Testis (tissue), 3 donors: Measurements from ENCODE around the gene FIBIN. TPM values are rescaled to one million over a fixed set of nuclear protein-coding genes. Genes with fewer than 3 reads are reported as not detected.

Source experiments
- DNase-seq: peaks from one replicate; pipeline ENCODE4 v3.0.0-alpha.2; 2019
- H3K27ac ChIP-seq, 2 donors: fragments of 200-600 bp; sonication (generic); one replicate each; pipeline ENCODE4 v1.5.1; 2019
- H3K27me3 ChIP-seq: fragments of 200-600 bp; sonication (generic); one replicate; pipeline ENCODE4 v1.5.1; 2019
- H3K36me3 ChIP-seq: fragments of 200-600 bp; sonication (generic); one replicate; pipeline ENCODE4 v1.5.1; 2017; ENCODE audit warnings: low read depth; ENCODE audit errors: missing control alignments
- H3K4me1 ChIP-seq: fragments of 200-600 bp; sonication (generic); one replicate; pipeline ENCODE4 v1.5.1; 2019
- H3K4me3 ChIP-seq, 2 donors: fragments of 200-600 bp; sonication (generic); one replicate each; pipeline ENCODE4 v1.5.1; 2017 to 2019
- H3K9me3 ChIP-seq: fragments of 200-600 bp; sonication (generic); one replicate; pipeline ENCODE4 v1.5.1; 2017
- CTCF ChIP-seq, 3 experiments: fragments of 450-650 bp in 2 of 3; fragments of 200-600 bp in 1 of 3; sonication (generic) in 1 of 3; IDR thresholded peaks; one replicate each; pipeline ENCODE4 v1.5.1; 2016 to 2019; ENCODE audit warnings: antibody characterized with exemption in 3 of 3, mild to moderate bottlenecking in 2 of 3, moderate library complexity in 1 of 3
- POLR2A ChIP-seq: fragments of 450-650 bp; IDR thresholded peaks from one replicate; pipeline ENCODE4 v1.6.1; 2017; ENCODE audit warnings: antibody characterized with exemption, mild to moderate bottlenecking, moderate library complexity
- WGBS, 2 donors: methylation state at CpG; one replicate each; pipeline ENCODE4 v1.1.5; 2018; 5-methylcytosine and 5-hydroxymethylcytosine counted together
- intact Hi-C: fragments of 100-400 bp; cut with DNase I; formaldehyde crosslinking; loops from one replicate; pipeline ENCODE4 v1.15.1; 2023; ENCODE audit warnings: low total_unique reads
- polyA plus RNA-seq: library from polyadenylated mRNA; stranded (reverse); fragments of 350-450 nt; fragmentation: Illumina TruSeq; extraction: RNeasy Lipid Tissue Mini Kit (QIAGEN cat#74804); gene quantifications from one replicate; pipeline ENCODE4 v1.2.3, GENCODE V29; 2014; ENCODE audit warnings: low read depth, low replicate concordance; ENCODE audit not compliant: insufficient read depth
- total RNA-seq, 2 donors: library from RNA; depleted of rRNA; stranded (reverse); fragments of >200 nt; gene quantifications; one replicate each; pipeline ENCODE4 v1.2.3, GENCODE V29; 2016

The FIBIN gene
- total and polyA plus RNA-seq, 3 donors from 2014 or later, result 0.39 to 6.5 (median 5.3) TPM

- no peaks in the 10 kb centered on the region for H3K36me3 ChIP-seq
- 34 to 37% methylated on average over 4 of the region's 4 CpGs for WGBS, 2 donors
- peak; percentile 25 for DNase-seq
- intact Hi-C loops, result no loop called here
- H3K27me3 ChIP-seq, result no peaks in the 10 kb centered on the region
- no peak overlapping the region for H3K4me3 ChIP-seq
- H3K9me3 ChIP-seq, result no peaks in the 10 kb centered on the region
- H3K27ac ChIP-seq, result no peak overlapping the region
- H3K4me1 ChIP-seq, result peaks cover 4% of the 10 kb centered on the region
- TF ChIP-seq CTCF (IDR thresholded peaks at IDR 0.05), result no peak
- TF ChIP-seq POLR2A, result no peak
Measured at GRCh38 chr11:27012234-27012921, 18.5 kb downstream of the FIBIN start.

DNA sequence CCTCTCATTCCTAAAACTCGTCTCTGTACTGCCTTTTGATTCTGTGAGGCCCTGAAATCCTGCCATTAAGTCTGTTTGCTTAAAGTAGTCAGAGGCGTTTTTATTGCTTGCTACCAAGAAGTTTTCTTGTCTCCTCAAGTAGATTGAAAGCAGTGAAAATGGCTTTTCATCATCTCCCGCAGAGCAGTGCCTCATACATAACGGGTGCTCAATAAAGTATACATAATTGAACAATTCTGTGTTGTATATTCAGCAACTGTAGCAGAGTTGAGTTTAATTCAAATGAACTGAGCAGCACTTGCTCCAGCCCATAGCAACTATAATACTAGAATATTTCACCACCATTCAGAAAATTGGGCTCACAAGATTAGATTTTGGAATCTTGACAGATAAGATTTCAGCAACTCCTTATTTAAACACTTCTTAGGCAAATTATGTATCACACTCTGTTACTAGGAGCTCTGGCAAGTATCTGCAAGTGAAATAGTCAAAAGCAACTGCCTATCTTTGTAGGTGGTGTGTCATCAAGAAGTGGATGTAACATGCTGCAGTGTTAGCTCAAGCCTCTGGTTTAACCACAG lies 20.0 kb downstream of the FIBIN start:
- Histone ChIP-seq H3K36me3 (no peaks in the 10 kb centered on the region), H3K9me3 (no peaks in the 10 kb centered on the region), H3K4me1 (peaks cover 4% of the 10 kb centered on the region), H3K4me3 (no peak overlapping the region), H3K27me3 (no peaks in the 10 kb centered on the region), H3K27ac (no peak overlapping the region)
- 30 to 53% methylated on average over 4 of the region's 4 CpGs for whole genome bisulfite sequencing, 2 donors
- intact Hi-C loops, result no loop called here
- no peak for DNase-seq
- TF ChIP-seq CTCF (IDR thresholded peaks at IDR 0.05) (no peak), POLR2A (no peak)

GRCh38 chr11:27018902-27019529 lies 25.1 kb downstream of the FIBIN start:
- Histone ChIP-seq H3K4me1 (no peaks in the 10 kb centered on the region), H3K27ac (no peak overlapping the region), H3K36me3 (no peaks in the 10 kb centered on the region), H3K4me3 (no peak overlapping the region), H3K9me3 (no peaks in the 10 kb centered on the region), H3K27me3 (no peaks in the 10 kb centered on the region)
- TF ChIP-seq CTCF (IDR thresholded peaks at IDR 0.05) (no peak), POLR2A (no peak)
- no peak for DNase-seq
- intact Hi-C loops, result no loop called here

DNA sequence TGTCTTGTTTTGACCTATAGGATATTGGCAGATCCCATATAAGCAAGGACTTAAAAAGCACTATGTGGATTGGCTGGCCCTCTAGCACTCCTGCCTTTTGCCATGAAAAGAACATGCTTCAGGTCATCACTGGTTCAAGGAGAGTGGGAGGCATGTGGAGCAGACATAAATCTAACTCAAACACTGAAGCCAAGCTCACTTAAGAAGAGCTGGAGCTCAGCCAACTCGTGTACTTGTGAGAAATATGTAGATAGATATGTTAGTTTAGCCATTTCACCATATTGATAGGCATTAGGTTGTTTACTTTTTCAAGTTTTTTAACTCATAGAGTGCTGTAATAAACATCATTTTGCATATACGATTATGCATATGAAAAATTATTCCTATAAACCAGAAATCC lies 26.8 kb downstream of the FIBIN start:
- Histone ChIP-seq H3K4me3 (no peak overlapping the region), H3K27ac (no peak overlapping the region), H3K4me1 (no peaks in the 10 kb centered on the region), H3K36me3 (no peaks in the 10 kb centered on the region), H3K9me3 (no peaks in the 10 kb centered on the region), H3K27me3 (no peaks in the 10 kb centered on the region)
- intact Hi-C loops, result no loop called here
- 61 to 70% methylated on average over 2 of the region's 2 CpGs for WGBS, 2 donors
- TF ChIP-seq POLR2A, result no peak
- TF ChIP-seq CTCF (IDR thresholded peaks at IDR 0.05), result no peak
- no peak for DNase-seq
